Measurements from ENCODE around the gene LIPT2.

GRCh38 chr11:74446532-74446938, 47.0 kb downstream of the LIPT2 start:
- TF ChIP-seq, protein P1, sequence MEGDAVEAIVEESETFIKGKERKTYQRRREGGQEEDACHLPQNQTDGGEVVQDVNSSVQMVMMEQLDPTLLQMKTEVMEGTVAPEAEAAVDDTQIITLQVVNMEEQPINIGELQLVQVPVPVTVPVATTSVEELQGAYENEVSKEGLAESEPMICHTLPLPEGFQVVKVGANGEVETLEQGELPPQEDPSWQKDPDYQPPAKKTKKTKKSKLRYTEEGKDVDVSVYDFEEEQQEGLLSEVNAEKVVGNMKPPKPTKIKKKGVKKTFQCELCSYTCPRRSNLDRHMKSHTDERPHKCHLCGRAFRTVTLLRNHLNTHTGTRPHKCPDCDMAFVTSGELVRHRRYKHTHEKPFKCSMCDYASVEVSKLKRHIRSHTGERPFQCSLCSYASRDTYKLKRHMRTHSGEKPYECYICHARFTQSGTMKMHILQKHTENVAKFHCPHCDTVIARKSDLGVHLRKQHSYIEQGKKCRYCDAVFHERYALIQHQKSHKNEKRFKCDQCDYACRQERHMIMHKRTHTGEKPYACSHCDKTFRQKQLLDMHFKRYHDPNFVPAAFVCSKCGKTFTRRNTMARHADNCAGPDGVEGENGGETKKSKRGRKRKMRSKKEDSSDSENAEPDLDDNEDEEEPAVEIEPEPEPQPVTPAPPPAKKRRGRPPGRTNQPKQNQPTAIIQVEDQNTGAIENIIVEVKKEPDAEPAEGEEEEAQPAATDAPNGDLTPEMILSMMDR (conservative IDR thresholded peaks at IDR 0.05; ENCODE audit: low read depth, low read length): no peak
- TF ChIP-seq EZH2 (IDR thresholded peaks at IDR 0.05; ENCODE audit: borderline replicate concordance, low read depth, low read length, poor library complexity, severe bottlenecking): no peak
